ENCODE results near the gene STAU1. TPM values are rescaled to one million over a fixed set of nuclear protein-coding genes. Genes with fewer than 3 reads are reported as not detected.

The STAU1 gene
- total RNA-seq, 1 experiment from 2014 or later = 34.0 TPM

DNA sequence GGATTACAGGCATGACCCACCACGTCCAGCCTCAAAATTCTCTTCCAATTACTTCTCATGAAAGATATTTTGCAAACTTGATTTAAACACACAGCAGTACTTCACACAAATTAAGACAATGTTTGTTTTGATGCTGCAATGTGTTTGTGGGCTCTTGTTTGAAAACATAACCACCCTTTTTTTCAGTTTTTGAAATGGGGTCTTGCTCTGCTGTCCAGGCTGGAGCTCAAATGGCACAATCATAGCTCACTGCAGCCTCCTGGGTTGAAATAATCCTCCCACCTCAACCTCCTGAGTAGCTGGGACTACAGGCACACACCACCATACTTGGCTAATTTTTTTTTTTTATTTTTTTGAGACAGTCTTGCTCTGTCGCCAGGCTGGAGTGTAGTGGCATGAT, 31.0 kb downstream of the STAU1 start:
- H3K4me1 ChIP-seq (ENCODE audit: low read length) = peaks cover 3% of the 10 kb centered on the region; the same call in 1 of the 2 replicates
- no peak overlapping the region for H3K4me3 ChIP-seq (ENCODE audit: low read length)
- H3K9ac ChIP-seq (ENCODE audit: low read length) = no peak overlapping the region
- peaks cover 19% of the 10 kb centered on the region for H3K36me3 ChIP-seq (ENCODE audit: insufficient read depth, low read length)
- no peak overlapping the region for H2AFZ ChIP-seq (ENCODE audit: low read length)
- no peaks in the 10 kb centered on the region; the same call in 1 of the 2 replicates for H4K20me1 ChIP-seq (ENCODE audit: insufficient read depth, low read depth, low read length)
- H3K27me3 ChIP-seq (ENCODE audit: low read length) = no peaks in the 10 kb centered on the region
- H3K9me3 ChIP-seq (ENCODE audit: low read length) = no peaks in the 10 kb centered on the region
- H3K79me2 ChIP-seq (ENCODE audit: low read length) = peaks cover 67% of the 10 kb centered on the region
- H3K27ac ChIP-seq (ENCODE audit: low read length) = no peak overlapping the region
- DNase-seq = no peak
- no peak overlapping the region for H3K4me2 ChIP-seq (ENCODE audit: low read depth, low read length, poor library complexity, severe bottlenecking)
- H3K9me2 ChIP-seq (replicated peaks; ENCODE audit: insufficient read depth, low read length) = no peaks in the 10 kb centered on the region

DNA sequence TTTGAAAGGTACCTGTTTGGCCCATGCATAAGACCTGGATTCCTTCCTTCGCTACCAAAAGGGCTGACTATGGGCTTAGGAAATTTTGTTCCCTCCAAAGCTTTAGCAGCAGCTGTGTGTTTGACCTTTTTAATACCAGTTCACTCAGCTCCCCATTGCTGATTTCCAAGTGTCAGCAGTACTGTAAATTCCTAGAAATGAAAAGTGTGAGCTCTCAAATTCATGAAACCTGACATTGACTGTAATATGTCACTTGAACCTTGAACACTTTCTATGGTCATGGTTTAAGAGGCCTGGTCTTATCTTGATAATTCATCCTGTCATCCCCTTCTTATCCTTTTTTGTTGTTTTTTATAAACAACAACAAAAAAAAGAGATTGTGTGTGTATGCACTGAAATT, 31.7 kb downstream of the STAU1 start:
- Histone ChIP-seq H3K4me1 (ENCODE audit: low read length) (no peaks in the 10 kb centered on the region; the same call in 1 of the 2 replicates), H3K9ac (ENCODE audit: low read length) (no peak overlapping the region), H3K27ac (ENCODE audit: low read length) (no peak overlapping the region), H3K4me2 (ENCODE audit: low read depth, low read length, poor library complexity, severe bottlenecking) (no peak overlapping the region), H4K20me1 (ENCODE audit: insufficient read depth, low read depth, low read length) (no peaks in the 10 kb centered on the region; the same call in 1 of the 2 replicates), H3K36me3 (ENCODE audit: insufficient read depth, low read length) (peaks cover 18% of the 10 kb centered on the region; the same call in 1 of the 2 replicates), H3K4me3 (ENCODE audit: low read length) (no peak overlapping the region), H3K79me2 (ENCODE audit: low read length) (peaks cover 61% of the 10 kb centered on the region), H3K9me2 (replicated peaks; ENCODE audit: insufficient read depth, low read length) (no peaks in the 10 kb centered on the region), H2AFZ (ENCODE audit: low read length) (no peak overlapping the region), H3K9me3 (ENCODE audit: low read length) (no peaks in the 10 kb centered on the region), H3K27me3 (ENCODE audit: low read length) (no peaks in the 10 kb centered on the region)
- DNase-seq = no peak

DNA sequence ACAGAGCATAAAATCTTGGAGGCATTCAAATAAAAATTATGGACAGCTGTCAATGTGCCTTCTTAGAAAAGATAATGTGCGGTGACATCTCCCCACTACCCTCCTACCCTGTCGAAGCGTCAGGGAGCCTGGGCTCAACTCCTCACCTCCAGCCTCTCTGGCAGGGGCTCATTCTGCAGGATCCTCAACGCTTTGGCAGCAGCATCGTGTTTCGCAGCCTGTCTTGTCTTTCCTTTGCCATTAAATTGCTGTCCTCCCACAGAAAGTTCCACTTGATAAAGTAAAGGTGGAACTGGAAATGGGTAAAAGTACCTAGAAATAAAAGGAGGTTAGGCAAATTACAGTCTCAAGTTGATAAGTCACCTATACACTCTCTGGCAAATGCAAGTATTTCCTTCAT, 36.7 kb downstream of the STAU1 start:
- Histone ChIP-seq H3K79me2 (ENCODE audit: low read length) (peaks cover 62% of the 10 kb centered on the region), H3K9me2 (replicated peaks; ENCODE audit: insufficient read depth, low read length) (no peaks in the 10 kb centered on the region), H3K27ac (ENCODE audit: low read length) (no peak overlapping the region), H3K27me3 (ENCODE audit: low read length) (no peaks in the 10 kb centered on the region), H3K4me1 (ENCODE audit: low read length) (no peaks in the 10 kb centered on the region), H3K36me3 (ENCODE audit: insufficient read depth, low read length) (peaks cover 24% of the 10 kb centered on the region; the same call in 1 of the 2 replicates), H2AFZ (ENCODE audit: low read length) (no peak overlapping the region), H3K4me2 (ENCODE audit: low read depth, low read length, poor library complexity, severe bottlenecking) (no peak overlapping the region), H3K4me3 (ENCODE audit: low read length) (no peak overlapping the region), H4K20me1 (ENCODE audit: insufficient read depth, low read depth, low read length) (no peaks in the 10 kb centered on the region; the same call in 1 of the 2 replicates), H3K9me3 (ENCODE audit: low read length) (no peaks in the 10 kb centered on the region), H3K9ac (ENCODE audit: low read length) (no peak overlapping the region)
- DNase-seq = no peak

DNA sequence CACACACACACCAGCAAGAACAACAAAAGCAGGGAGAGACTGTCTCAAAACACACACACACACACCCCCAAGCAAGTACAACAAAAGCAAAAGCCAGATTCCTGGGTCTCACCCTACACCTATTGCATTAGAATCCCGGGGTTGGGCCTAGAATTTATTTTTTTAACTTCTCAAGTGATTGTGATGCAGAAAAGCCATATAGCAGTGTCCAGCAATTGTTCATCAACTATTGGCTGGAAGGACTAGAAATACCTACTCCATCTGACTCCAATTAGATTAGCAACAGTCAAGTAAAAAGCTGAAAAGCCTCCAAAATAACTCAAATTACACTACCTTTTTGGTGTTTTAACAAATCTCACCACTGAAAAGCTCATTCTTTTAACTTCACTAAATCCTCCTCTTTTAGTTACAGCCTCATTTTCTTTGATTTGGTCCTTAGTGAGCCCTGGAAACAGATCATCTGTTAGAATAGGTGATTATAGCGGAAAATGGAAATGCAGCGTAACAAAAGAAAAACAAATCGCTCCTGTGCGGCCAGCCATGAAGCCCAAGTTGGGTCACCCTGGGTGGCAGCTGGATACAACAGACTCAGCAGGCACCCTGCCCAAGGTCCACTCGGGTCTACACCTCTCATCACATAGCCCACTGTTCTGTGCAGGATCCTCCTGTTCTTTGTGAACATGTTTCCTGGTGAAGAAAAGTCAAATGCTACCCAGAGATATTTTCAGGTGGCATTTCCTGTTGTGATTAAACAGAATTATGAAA, 38.7 kb downstream of the STAU1 start:
- Histone ChIP-seq H3K4me1 (ENCODE audit: low read length) (no peaks in the 10 kb centered on the region), H4K20me1 (ENCODE audit: insufficient read depth, low read depth, low read length) (no peaks in the 10 kb centered on the region), H3K9me2 (replicated peaks; ENCODE audit: insufficient read depth, low read length) (no peaks in the 10 kb centered on the region), H3K36me3 (ENCODE audit: insufficient read depth, low read length) (peaks cover 27% of the 10 kb centered on the region; the same call in 1 of the 2 replicates), H3K27ac (ENCODE audit: low read length) (no peak overlapping the region), H3K4me3 (ENCODE audit: low read length) (no peak overlapping the region), H3K9me3 (ENCODE audit: low read length) (no peaks in the 10 kb centered on the region), H3K4me2 (ENCODE audit: low read depth, low read length, poor library complexity, severe bottlenecking) (no peak overlapping the region), H3K9ac (ENCODE audit: low read length) (no peak overlapping the region), H3K79me2 (ENCODE audit: low read length) (peaks cover 58% of the 10 kb centered on the region), H3K27me3 (ENCODE audit: low read length) (no peaks in the 10 kb centered on the region), H2AFZ (ENCODE audit: low read length) (no peak overlapping the region)
- DNase-seq = no peak

DNA sequence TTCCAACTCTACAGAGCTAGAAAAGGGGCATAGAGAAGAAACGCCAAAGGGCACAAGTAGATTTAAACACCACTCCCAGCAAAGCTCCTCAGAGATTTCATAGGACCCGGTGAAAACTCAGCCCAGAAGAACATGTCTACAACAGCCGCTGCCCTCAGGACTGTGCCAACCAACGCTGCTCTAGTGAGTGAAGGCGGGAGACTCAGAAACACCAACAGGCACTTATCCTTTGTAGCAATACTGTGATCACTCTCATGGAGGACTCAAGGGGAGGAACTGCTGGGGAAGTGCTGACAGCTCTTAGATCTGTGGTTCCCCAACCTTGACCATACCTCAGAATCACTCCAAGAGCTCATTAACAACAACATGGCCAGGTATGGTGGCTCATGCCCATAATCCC, 39.5 kb downstream of the STAU1 start:
- H3K27ac ChIP-seq (ENCODE audit: low read length) = no peak overlapping the region
- H3K9ac ChIP-seq (ENCODE audit: low read length) = no peak overlapping the region
- no peak for DNase-seq
- H3K4me3 ChIP-seq (ENCODE audit: low read length) = no peak overlapping the region
- peaks cover 31% of the 10 kb centered on the region; the same call in 1 of the 2 replicates for H3K36me3 ChIP-seq (ENCODE audit: insufficient read depth, low read length)
- no peak overlapping the region for H3K4me2 ChIP-seq (ENCODE audit: low read depth, low read length, poor library complexity, severe bottlenecking)
- H3K4me1 ChIP-seq (ENCODE audit: low read length) = no peaks in the 10 kb centered on the region
- H2AFZ ChIP-seq (ENCODE audit: low read length) = no peak overlapping the region
- H3K27me3 ChIP-seq (ENCODE audit: low read length) = no peaks in the 10 kb centered on the region
- no peaks in the 10 kb centered on the region for H4K20me1 ChIP-seq (ENCODE audit: insufficient read depth, low read depth, low read length)
- no peaks in the 10 kb centered on the region for H3K9me3 ChIP-seq (ENCODE audit: low read length)
- H3K79me2 ChIP-seq (ENCODE audit: low read length) = peaks cover 56% of the 10 kb centered on the region
- H3K9me2 ChIP-seq (replicated peaks; ENCODE audit: insufficient read depth, low read length) = no peaks in the 10 kb centered on the region

DNA sequence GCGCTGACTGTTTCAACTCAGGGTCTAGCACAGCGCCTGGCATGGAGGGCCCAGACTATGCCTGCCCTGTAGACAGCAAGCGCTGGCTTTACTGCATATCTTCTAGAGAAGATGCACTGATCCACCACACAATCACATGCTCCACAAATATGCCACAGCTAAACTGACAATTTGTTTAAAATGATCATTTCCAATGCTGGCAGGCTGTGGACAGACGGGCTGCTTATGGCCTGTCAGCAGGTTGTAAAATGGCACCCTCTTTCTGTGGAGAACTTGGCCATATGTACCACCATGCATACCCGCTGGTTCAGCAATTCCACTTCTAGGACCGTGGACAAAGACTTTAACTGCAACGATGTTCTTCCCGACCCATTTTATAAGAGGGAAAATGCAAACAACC, 40.8 kb downstream of the STAU1 start:
- H4K20me1 ChIP-seq (ENCODE audit: insufficient read depth, low read depth, low read length) = no peaks in the 10 kb centered on the region
- H3K36me3 ChIP-seq (ENCODE audit: insufficient read depth, low read length) = peaks cover 34% of the 10 kb centered on the region; the same call in 1 of the 2 replicates
- no peak overlapping the region for H3K27ac ChIP-seq (ENCODE audit: low read length)
- H3K27me3 ChIP-seq (ENCODE audit: low read length) = no peaks in the 10 kb centered on the region
- no peak overlapping the region for H3K4me2 ChIP-seq (ENCODE audit: low read depth, low read length, poor library complexity, severe bottlenecking)
- no peaks in the 10 kb centered on the region for H3K9me3 ChIP-seq (ENCODE audit: low read length)
- no peak overlapping the region for H3K4me3 ChIP-seq (ENCODE audit: low read length)
- no peak for DNase-seq
- no peaks in the 10 kb centered on the region for H3K4me1 ChIP-seq (ENCODE audit: low read length)
- H3K9ac ChIP-seq (ENCODE audit: low read length) = no peak overlapping the region
- H3K9me2 ChIP-seq (replicated peaks; ENCODE audit: insufficient read depth, low read length) = no peaks in the 10 kb centered on the region
- no peak overlapping the region for H2AFZ ChIP-seq (ENCODE audit: low read length)
- H3K79me2 ChIP-seq (ENCODE audit: low read length) = peaks cover 69% of the 10 kb centered on the region

DNA sequence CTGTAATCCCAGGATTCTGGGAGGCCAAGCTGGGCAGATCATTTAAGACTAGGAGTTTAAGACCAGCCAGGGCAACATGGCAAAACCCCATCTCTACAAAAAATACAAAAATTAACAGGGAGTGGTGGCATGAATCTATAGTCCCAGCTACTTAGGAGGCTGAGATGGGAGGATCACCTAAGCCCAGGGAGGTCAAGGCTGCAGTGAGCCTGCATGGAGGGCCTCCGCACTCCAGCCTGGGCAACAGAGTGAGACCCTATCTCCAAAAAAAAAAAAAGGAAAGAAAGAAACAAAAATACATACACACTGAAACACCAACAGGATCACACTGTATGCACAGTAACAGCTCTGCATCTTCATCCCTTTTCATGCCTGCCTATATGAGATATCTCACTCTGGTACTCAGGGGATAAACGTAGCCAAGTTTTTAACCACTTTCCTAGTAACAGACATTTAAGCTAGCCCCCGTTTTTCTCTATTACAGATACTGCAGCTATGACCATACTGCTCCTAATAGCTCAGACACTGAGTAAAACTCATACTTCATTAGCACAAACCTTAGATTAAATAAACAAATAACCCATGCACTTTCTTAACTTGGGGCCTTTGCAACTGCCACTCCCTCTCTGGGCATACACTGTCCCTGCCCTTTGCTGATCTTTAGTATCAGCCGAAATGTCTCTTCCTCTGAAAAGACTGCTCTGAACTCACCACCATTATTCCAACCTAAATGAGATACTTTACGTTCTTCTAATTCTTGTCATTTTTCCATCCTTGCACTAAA, 41.5 kb downstream of the STAU1 start:
- Histone ChIP-seq H2AFZ (ENCODE audit: low read length) (no peak overlapping the region), H4K20me1 (ENCODE audit: insufficient read depth, low read depth, low read length) (no peaks in the 10 kb centered on the region), H3K4me2 (ENCODE audit: low read depth, low read length, poor library complexity, severe bottlenecking) (no peak overlapping the region), H3K9me2 (replicated peaks; ENCODE audit: insufficient read depth, low read length) (no peaks in the 10 kb centered on the region), H3K27me3 (ENCODE audit: low read length) (no peaks in the 10 kb centered on the region), H3K4me1 (ENCODE audit: low read length) (no peaks in the 10 kb centered on the region), H3K9ac (ENCODE audit: low read length) (no peak overlapping the region), H3K9me3 (ENCODE audit: low read length) (no peaks in the 10 kb centered on the region), H3K36me3 (ENCODE audit: insufficient read depth, low read length) (peaks cover 34% of the 10 kb centered on the region; the same call in 1 of the 2 replicates), H3K27ac (ENCODE audit: low read length) (no peak overlapping the region), H3K4me3 (ENCODE audit: low read length) (no peak overlapping the region), H3K79me2 (ENCODE audit: low read length) (peaks cover 69% of the 10 kb centered on the region)
- no peak for DNase-seq

DNA sequence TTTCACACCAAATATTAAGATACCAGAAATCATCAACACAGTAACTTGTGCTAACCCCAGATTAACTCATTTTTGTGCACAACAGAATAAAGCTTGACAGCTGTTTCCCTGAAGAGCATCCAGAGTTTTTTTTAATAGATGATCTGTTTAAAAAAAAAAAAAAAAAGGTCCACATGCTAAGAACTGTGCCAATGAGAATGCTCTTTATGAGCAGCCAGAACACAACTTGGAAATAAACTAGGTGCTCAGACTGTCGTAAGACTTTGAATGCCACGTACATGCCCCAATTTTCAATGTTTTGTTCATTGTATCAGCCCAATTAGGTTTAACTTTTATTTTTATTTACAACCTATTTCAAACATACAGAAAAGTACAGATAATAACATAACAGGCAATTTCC, 47.3 kb downstream of the STAU1 start:
- H3K27me3 ChIP-seq (ENCODE audit: low read length) = no peaks in the 10 kb centered on the region
- no peak overlapping the region for H2AFZ ChIP-seq (ENCODE audit: low read length)
- no peaks in the 10 kb centered on the region for H4K20me1 ChIP-seq (ENCODE audit: insufficient read depth, low read depth, low read length)
- H3K27ac ChIP-seq (ENCODE audit: low read length) = no peak overlapping the region
- H3K79me2 ChIP-seq (ENCODE audit: low read length) = peaks cover 45% of the 10 kb centered on the region
- H3K36me3 ChIP-seq (ENCODE audit: insufficient read depth, low read length) = peaks cover 15% of the 10 kb centered on the region; the same call in 1 of the 2 replicates
- DNase-seq = no peak
- no peaks in the 10 kb centered on the region for H3K4me1 ChIP-seq (ENCODE audit: low read length)
- no peaks in the 10 kb centered on the region for H3K9me2 ChIP-seq (replicated peaks; ENCODE audit: insufficient read depth, low read length)
- H3K9ac ChIP-seq (ENCODE audit: low read length) = no peak overlapping the region
- no peaks in the 10 kb centered on the region for H3K9me3 ChIP-seq (ENCODE audit: low read length)
- no peak overlapping the region for H3K4me3 ChIP-seq (ENCODE audit: low read length)
- no peak overlapping the region for H3K4me2 ChIP-seq (ENCODE audit: low read depth, low read length, poor library complexity, severe bottlenecking)

All from Karpas-422 (cell line).